Loucy (cell line): Measurements from ENCODE around the gene HRH3.

Source experiments
- H2AFZ ChIP-seq: fragments of 200-600 bp; sonication (generic); 2 replicates; pipeline ENCODE4 v1.6.0; 2016; ENCODE audit warnings: antibody characterized with exemption, mild to moderate bottlenecking, low read length, moderate library complexity
- H3F3A ChIP-seq: fragments of 200-600 bp; 2 replicates; pipeline ENCODE4 v1.6.0; 2016; ENCODE audit warnings: antibody characterized with exemption, low read depth, mild to moderate bottlenecking
- H3K27me3 ChIP-seq: fragments of 200-600 bp; sonication (generic); 2 replicates; pipeline ENCODE4 v1.6.1; 2014; ENCODE audit warnings: low read length, mild to moderate bottlenecking; ENCODE audit not compliant: insufficient read depth, poor library complexity, severe bottlenecking
- H3K36me3 ChIP-seq: fragments of 200-600 bp; sonication (generic); 2 replicates; pipeline ENCODE4 v1.6.1; 2016; ENCODE audit warnings: low read length; ENCODE audit not compliant: insufficient read depth
- H3K4me1 ChIP-seq: fragments of 200-600 bp; sonication (generic); 2 replicates; pipeline ENCODE4 v1.5.1; 2014; ENCODE audit warnings: low read length, mild to moderate bottlenecking; ENCODE audit not compliant: insufficient read depth, poor library complexity, severe bottlenecking
- H3K4me2 ChIP-seq: fragments of 200-600 bp; sonication (generic); 2 replicates; pipeline ENCODE4 v1.6.0; 2014; ENCODE audit warnings: antibody characterized with exemption, low read length, low read depth, mild to moderate bottlenecking; ENCODE audit not compliant: poor library complexity, severe bottlenecking
- H3K4me3 ChIP-seq: fragments of 200-600 bp; sonication (generic); 2 replicates; pipeline ENCODE4 v1.5.1; 2014; ENCODE audit warnings: low read length, mild to moderate bottlenecking, mixed read lengths; ENCODE audit not compliant: poor library complexity, severe bottlenecking
- H3K79me2 ChIP-seq: fragments of 200-600 bp; sonication (generic); 2 replicates; pipeline ENCODE4 v1.6.1; 2014; ENCODE audit warnings: low read length; ENCODE audit not compliant: insufficient read depth
- H3K9ac ChIP-seq: fragments of 200-600 bp; sonication (generic); 2 replicates; pipeline ENCODE4 v1.6.0; 2014; ENCODE audit warnings: mild to moderate bottlenecking, low read depth, low read length, moderate library complexity; ENCODE audit not compliant: poor library complexity, severe bottlenecking
- H3K9me2 ChIP-seq: fragments of 200-600 bp; sonication (generic); replicated peaks from 2 replicates; pipeline ENCODE4 v1.6.1; 2016; ENCODE audit warnings: low read depth, low read length, mixed read lengths
- H3K9me3 ChIP-seq: fragments of 200-600 bp; sonication (generic); 2 replicates; pipeline ENCODE4 v1.6.1; 2014; ENCODE audit warnings: mild to moderate bottlenecking, antibody characterized with exemption, low read length, low read depth; ENCODE audit not compliant: insufficient read depth
- H4K20me1 ChIP-seq: fragments of 200-600 bp; sonication (generic); 2 replicates; pipeline ENCODE4 v1.6.0; 2014; ENCODE audit warnings: antibody characterized with exemption, low read length, mild to moderate bottlenecking; ENCODE audit not compliant: insufficient read depth, poor library complexity, severe bottlenecking
- CTCF ChIP-seq: fragments of 200-600 bp; sonication (generic); conservative IDR thresholded peaks from 2 replicates; pipeline ENCODE4 v1.5.1; 2014; ENCODE audit warnings: mild to moderate bottlenecking, antibody characterized with exemption, low read length
- EZH2phosphoT487 ChIP-seq: fragments of 200-600 bp; IDR thresholded peaks from 2 replicates; pipeline ENCODE4 v1.6.1; 2018; ENCODE audit warnings: antibody characterized with exemption, mild to moderate bottlenecking, moderate library complexity, borderline replicate concordance

HRH3 gene

GRCh38 chr20:62186887-62187866 lies 32.9 kb downstream of the HRH3 start:
- no peak for TF ChIP-seq EZH2phosphoT487
- no peak for TF ChIP-seq CTCF
- H4K20me1 ChIP-seq, result peaks cover 17% of the 10 kb centered on the region
- no peak overlapping the region for H2AFZ ChIP-seq
- no peaks in the 10 kb centered on the region for H3K9me2 ChIP-seq
- peak overlapping the region; percentile 39 for H3K9ac ChIP-seq
- peaks cover 82% of the 10 kb centered on the region for H3K79me2 ChIP-seq
- no peaks in the 10 kb centered on the region for H3K27me3 ChIP-seq
- no peaks in the 10 kb centered on the region for H3K9me3 ChIP-seq
- peak overlapping the region; percentile 18 for H3K4me2 ChIP-seq
- 0 out of 2 replicates have a peak, but pooled peaks cover 6% of the 10 kb centered on the region for H3K36me3 ChIP-seq
- H3K4me1 ChIP-seq, result peaks cover 28% of the 10 kb centered on the region
- H3K4me3 ChIP-seq, result no peak overlapping the region
- no peaks in the 10 kb centered on the region; the same call in 1 of the 2 replicates for H3F3A ChIP-seq

DNA sequence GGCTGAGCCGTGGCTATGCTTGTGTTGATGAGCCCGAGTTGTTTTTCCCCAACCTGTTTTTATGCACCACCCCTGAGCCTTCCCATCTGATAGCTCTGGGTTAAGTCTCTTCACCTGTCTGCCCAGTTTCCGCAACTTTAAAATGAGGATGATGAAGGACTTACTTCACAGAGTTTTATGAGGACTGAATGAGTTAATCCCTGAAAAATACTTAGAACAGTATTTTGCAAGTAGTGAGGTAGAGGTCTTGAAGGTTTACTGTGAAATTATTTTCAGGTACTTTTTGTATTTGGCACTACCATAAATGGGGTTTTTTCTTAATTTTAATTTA lies 34.0 kb downstream of the HRH3 start:
- Histone ChIP-seq H3F3A (no peaks in the 10 kb centered on the region; the same call in 1 of the 2 replicates), H3K4me3 (no peak overlapping the region), H3K4me2 (peak overlapping the region; percentile 9), H3K36me3 (0 out of 2 replicates have a peak, but pooled peaks cover 6% of the 10 kb centered on the region), H3K79me2 (peaks cover 82% of the 10 kb centered on the region), H3K27me3 (no peaks in the 10 kb centered on the region), H4K20me1 (peaks cover 17% of the 10 kb centered on the region), H3K9me3 (no peaks in the 10 kb centered on the region), H2AFZ (no peak overlapping the region), H3K9me2 (no peaks in the 10 kb centered on the region), H3K4me1 (peaks cover 34% of the 10 kb centered on the region), H3K9ac (peak overlapping the region; percentile 34)
- TF ChIP-seq CTCF, result no peak
- TF ChIP-seq EZH2phosphoT487, result no peak

DNA sequence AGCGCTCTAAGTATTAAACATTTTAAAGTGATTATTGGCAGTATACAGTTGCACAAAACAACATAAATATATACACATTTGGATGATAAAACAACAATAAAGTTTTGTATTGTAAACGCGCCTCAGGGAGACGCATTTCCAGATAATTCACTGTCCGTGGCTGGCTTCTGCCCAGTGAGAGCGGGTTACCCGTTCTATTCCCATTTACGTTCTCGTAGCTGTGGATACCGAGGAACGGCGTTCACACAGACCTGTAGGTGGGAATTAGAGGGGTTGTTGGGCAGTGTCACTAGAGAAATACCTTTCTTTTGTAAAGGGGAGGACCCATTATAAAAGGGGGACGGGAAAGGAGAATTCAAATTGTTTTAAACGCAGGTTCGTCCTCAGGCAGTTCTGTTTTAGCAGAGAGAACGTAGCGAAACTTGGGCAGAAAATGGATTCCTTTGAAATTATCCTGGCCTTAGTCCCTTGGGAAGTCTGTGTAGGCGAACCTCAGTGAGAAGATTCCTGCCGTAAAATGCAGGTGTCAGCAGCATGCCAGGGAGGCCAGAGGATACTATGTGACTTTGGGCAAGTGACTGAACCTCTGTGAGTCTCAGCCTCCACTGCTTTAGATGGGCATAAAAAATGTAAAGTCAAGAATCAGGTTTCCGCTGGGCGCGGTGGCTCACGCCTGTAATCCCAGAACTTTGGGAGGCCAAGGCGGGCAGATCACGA lies 36.5 kb downstream of the HRH3 start:
- Histone ChIP-seq H3K79me2 (peaks cover 62% of the 10 kb centered on the region), H3K4me3 (peak overlapping the region; percentile 96), H4K20me1 (peaks cover 13% of the 10 kb centered on the region), H3F3A (no peaks in the 10 kb centered on the region; the same call in 1 of the 2 replicates), H3K4me2 (peak overlapping the region; percentile 100), H3K9me2 (no peaks in the 10 kb centered on the region), H2AFZ (peak overlapping the region; percentile 62), H3K27me3 (no peaks in the 10 kb centered on the region), H3K9me3 (no peaks in the 10 kb centered on the region), H3K9ac (peak overlapping the region; percentile 94), H3K4me1 (peaks cover 34% of the 10 kb centered on the region), H3K36me3 (peaks cover 4% of the 10 kb centered on the region; the same call in 1 of the 2 replicates)
- TF ChIP-seq EZH2phosphoT487, result no peak
- no peak for TF ChIP-seq CTCF
